HEK293 (cell line): ENCODE data around the gene PRMT7.

Experiments
- CTCF ChIA-PET: fragments of 350-600 bp; formaldehyde crosslinking; extraction: SDS; loops from one replicate; lab custom pipeline; 2021; ENCODE audit warnings: antibody characterized with exemption; lab: Yijun Ruan, JAX
- POLR2A ChIA-PET: fragments of 300-600 bp; formaldehyde crosslinking; extraction: SDS; loops from one replicate; lab custom pipeline; 2020; ENCODE audit warnings: antibody characterized with exemption, inconsistent platforms; lab: Yijun Ruan, JAX
- H3K27ac ChIP-seq: fragments of 200-500 bp; sonication (Bioruptor generic); 2 replicates; pipeline ENCODE4 v1.5.1; 2014; ENCODE audit warnings: low read depth, low read length, control low read depth, inconsistent platforms; ENCODE audit errors: extremely low read depth
- H3K36me3 ChIP-seq, 2 experiments: fragments of 200-500 bp in 1 of 2; sonication (Bioruptor generic) in 1 of 2; 1 replicate in 1 of 2; 2 replicates in 1 of 2; pipeline ENCODE4 v1.5.1; 2014 to 2017; ENCODE audit warnings: inconsistent platforms in 2 of 2, low read length in 2 of 2; ENCODE audit not compliant: control insufficient read depth in 2 of 2, insufficient read depth in 1 of 2
- H3K4me1 ChIP-seq: fragments of 200-500 bp; sonication (Bioruptor generic); 2 replicates; pipeline ENCODE4 v1.5.1; 2014; ENCODE audit warnings: mild to moderate bottlenecking, low read length, inconsistent platforms; ENCODE audit not compliant: control insufficient read depth, insufficient read depth
- H3K4me3 ChIP-seq: 2 replicates; pipeline ENCODE4 v1.5.1; 2011; ENCODE audit warnings: low read depth, mild to moderate bottlenecking, control low read depth, low read length, moderate library complexity
- H3K9me3 ChIP-seq: fragments of 200-500 bp; sonication (Bioruptor generic); 2 replicates; pipeline ENCODE4 v1.5.1; 2014; ENCODE audit warnings: low read depth, low read length, inconsistent platforms; ENCODE audit not compliant: control insufficient read depth, insufficient read depth
- GLI4 ChIP-seq: fragments of 450-650 bp; formaldehyde crosslinking; IDR thresholded peaks from 2 replicates; pipeline ENCODE4 v1.5.1; 2016; ENCODE audit warnings: missing biosample characterization, missing genetic modification characterization
- GLIS1 ChIP-seq: fragments of 450-650 bp; formaldehyde crosslinking; IDR thresholded peaks from 2 replicates; pipeline ENCODE4 v1.5.1; 2016; ENCODE audit warnings: missing biosample characterization, missing genetic modification characterization
- KLF1 ChIP-seq: fragments of 450-650 bp; formaldehyde crosslinking; IDR thresholded peaks from 2 replicates; pipeline ENCODE4 v1.5.1; 2016; ENCODE audit warnings: missing biosample characterization, missing genetic modification characterization
- KLF8 ChIP-seq: fragments of 450-650 bp; formaldehyde crosslinking; IDR thresholded peaks from 2 replicates; pipeline ENCODE4 v1.5.1; 2016; ENCODE audit warnings: missing biosample characterization, missing genetic modification characterization
- PRDM4 ChIP-seq: fragments of 450-650 bp; formaldehyde crosslinking; IDR thresholded peaks from 2 replicates; pipeline ENCODE4 v1.5.1; 2017; ENCODE audit warnings: missing biosample characterization, missing genetic modification characterization
- SCRT1 ChIP-seq: fragments of 450-650 bp; formaldehyde crosslinking; IDR thresholded peaks from 2 replicates; pipeline ENCODE4 v1.5.1; 2016; ENCODE audit warnings: missing biosample characterization, missing genetic modification characterization, borderline replicate concordance
- ZNF114 ChIP-seq: fragments of 450-650 bp; formaldehyde crosslinking; IDR thresholded peaks from 2 replicates; pipeline ENCODE4 v1.5.0; 2017; ENCODE audit warnings: missing biosample characterization, missing genetic modification characterization
- ZNF132 ChIP-seq: fragments of 450-650 bp; formaldehyde crosslinking; IDR thresholded peaks from 2 replicates; pipeline ENCODE4 v1.5.1; 2017; ENCODE audit warnings: missing biosample characterization, missing genetic modification characterization, borderline replicate concordance
- ZNF175 ChIP-seq: fragments of 450-650 bp; formaldehyde crosslinking; IDR thresholded peaks from 2 replicates; pipeline ENCODE4 v1.5.1; 2016; ENCODE audit warnings: missing biosample characterization, missing genetic modification characterization
- ZNF2 ChIP-seq: fragments of 450-650 bp; formaldehyde crosslinking; IDR thresholded peaks from 2 replicates; pipeline ENCODE4 v1.5.1; 2016; ENCODE audit warnings: missing biosample characterization, missing genetic modification characterization
- ZNF223 ChIP-seq: fragments of 450-650 bp; formaldehyde crosslinking; IDR thresholded peaks from 2 replicates; pipeline ENCODE4 v1.5.1; 2016; ENCODE audit warnings: missing biosample characterization, missing genetic modification characterization
- ZNF404 ChIP-seq: fragments of 450-650 bp; formaldehyde crosslinking; IDR thresholded peaks from 2 replicates; pipeline ENCODE4 v1.5.1; 2017; ENCODE audit warnings: missing biosample characterization, missing genetic modification characterization
- ZNF426 ChIP-seq: fragments of 450-650 bp; formaldehyde crosslinking; IDR thresholded peaks from 2 replicates; pipeline ENCODE4 v1.5.1; 2017; ENCODE audit warnings: missing biosample characterization, missing genetic modification characterization, mild to moderate bottlenecking, inconsistent platforms, moderate library complexity
- ZNF449 ChIP-seq: fragments of 450-650 bp; formaldehyde crosslinking; IDR thresholded peaks from 2 replicates; pipeline ENCODE4 v1.5.1; 2017; ENCODE audit warnings: missing biosample characterization, mild to moderate bottlenecking, missing genetic modification characterization, moderate library complexity
- ZNF473 ChIP-seq: fragments of 450-650 bp; formaldehyde crosslinking; IDR thresholded peaks from 2 replicates; pipeline ENCODE4 v1.5.1; 2017; ENCODE audit warnings: missing biosample characterization, missing genetic modification characterization
- ZNF501 ChIP-seq: fragments of 450-650 bp; formaldehyde crosslinking; IDR thresholded peaks from 2 replicates; pipeline ENCODE4 v1.5.1; 2016; ENCODE audit warnings: missing biosample characterization, missing genetic modification characterization
- ZNF530 ChIP-seq: fragments of 450-650 bp; formaldehyde crosslinking; IDR thresholded peaks from 2 replicates; pipeline ENCODE4 v1.5.1; 2016; ENCODE audit warnings: low read depth, missing biosample characterization, missing genetic modification characterization
- ZNF549 ChIP-seq: fragments of 450-650 bp; IDR thresholded peaks from 2 replicates; pipeline ENCODE4 v1.5.1; 2018; ENCODE audit warnings: missing biosample characterization, missing genetic modification characterization, mild to moderate bottlenecking, inconsistent platforms, moderate library complexity
- ZNF624 ChIP-seq: fragments of 450-650 bp; formaldehyde crosslinking; IDR thresholded peaks from 2 replicates; pipeline ENCODE4 v1.5.1; 2017; ENCODE audit warnings: missing biosample characterization, missing genetic modification characterization
- ZNF658 ChIP-seq: fragments of 450-650 bp; formaldehyde crosslinking; IDR thresholded peaks from 2 replicates; pipeline ENCODE4; 2016; ENCODE audit warnings: missing biosample characterization, missing genetic modification characterization
- ZNF664 ChIP-seq: fragments of 450-650 bp; formaldehyde crosslinking; IDR thresholded peaks from 2 replicates; pipeline ENCODE4 v1.5.1; 2016; ENCODE audit warnings: missing biosample characterization, missing genetic modification characterization
- ZNF785 ChIP-seq: fragments of 450-650 bp; formaldehyde crosslinking; IDR thresholded peaks from 2 replicates; pipeline ENCODE4 v1.5.1; 2016; ENCODE audit warnings: missing biosample characterization, missing genetic modification characterization
- ZNF792 ChIP-seq: fragments of 450-650 bp; formaldehyde crosslinking; IDR thresholded peaks from 2 replicates; pipeline ENCODE4 v1.5.1; 2016; ENCODE audit warnings: missing biosample characterization, missing genetic modification characterization

The PRMT7 gene

GRCh38 chr16:68369697-68370580 is 59.1 kb downstream of the PRMT7 start (continued):
- no peak for TF ChIP-seq ZNF785

GRCh38 chr16:68370581-68371275 is 59.9 kb downstream of the PRMT7 start:
- POLR2A ChIA-PET, result no interaction called here

GRCh38 chr16:68371276-68371651 is 60.4 kb downstream of the PRMT7 start:
- ChIA-PET POLR2A (no interaction called here), CTCF (interaction anchor here (0.5 to 1.4 kb wide), 7 partner anchors 13 to 139 kb away, joined by 3 to 5 read pairs (median 3); partner anchors contain the start of gene SLC7A6)
- TF ChIP-seq ZNF792, result no peak
- Histone ChIP-seq H3K4me3 (no peak overlapping the region), H3K9me3 (no peaks in the 10 kb centered on the region), H3K27ac (no peak overlapping the region), H3K36me3 (no peaks in the 10 kb centered on the region), H3K4me1 (no peaks in the 10 kb centered on the region)

More at GRCh38 chr16:68370581-68371275, 59.9 kb downstream of the PRMT7 start:
- no peaks in the 10 kb centered on the region for H3K36me3 ChIP-seq
- H3K27ac ChIP-seq, result no peak overlapping the region
- H3K4me3 ChIP-seq, result no peak overlapping the region
- CTCF ChIA-PET, result interaction anchor here (0.5 to 1.4 kb wide), 3 partner anchors 14 to 43 kb away, joined by 3 to 5 read pairs (median 3); no protein-coding TSS in a partner anchor
- no peaks in the 10 kb centered on the region for H3K4me1 ChIP-seq
- H3K9me3 ChIP-seq, result no peaks in the 10 kb centered on the region
- TF ChIP-seq ZNF223 (tag by site-specific recombination) (no peak), ZNF473 (tag by site-specific recombination) (no peak), ZNF549 (tag by site-specific recombination) (no peak), ZNF404 (tag by site-specific recombination) (no peak), PRDM4 (tag by site-specific recombination) (no peak), ZNF501 (tag by site-specific recombination) (no peak), GLIS1 (no peak), ZNF132 (tag by site-specific recombination) (no peak), ZNF792 (no peak), ZNF530 (tag by site-specific recombination) (no peak), ZNF175 (no peak), GLI4 (no peak), ZNF664 (tag by site-specific recombination) (no peak), KLF8 (tag by site-specific recombination) (no peak), SCRT1 (tag by site-specific recombination) (no peak)

- Histone ChIP-seq H3K4me1 (no peaks in the 10 kb centered on the region), H3K9me3 (no peaks in the 10 kb centered on the region), H3K27ac (no peak overlapping the region), H3K36me3 (no peaks in the 10 kb centered on the region), H3K4me3 (no peak overlapping the region)
- ChIA-PET POLR2A (no interaction called here), CTCF (interaction anchor here (0.7 to 1.4 kb wide), 5 partner anchors 7 to 139 kb away, joined by 3 to 5 read pairs (median 3); partner anchors contain the start of gene SLC7A6)
- TF ChIP-seq ZNF449 (tag by site-specific recombination) (no peak), ZNF658 (no peak), KLF1 (tag by site-specific recombination) (no peak), ZNF426 (tag by site-specific recombination) (no peak), ZNF624 (no peak), ZNF2 (tag by site-specific recombination) (no peak), ZNF114 (tag by site-specific recombination) (no peak), ZNF404 (tag by site-specific recombination) (no peak)
Observed at GRCh38 chr16:68371706-68372380, 61.0 kb downstream of the PRMT7 start.
